ENCODE measurements around the gene C10orf62.
A peak's percentile ranks its signal among the peaks of the same experiment; 100 is the strongest.
"Not testable (repeated sequence)": the region's sequence is repeated elsewhere in the genome, so short reads cannot be mapped to it uniquely, and the experiment has no call there.

C10orf62 gene

DNA sequence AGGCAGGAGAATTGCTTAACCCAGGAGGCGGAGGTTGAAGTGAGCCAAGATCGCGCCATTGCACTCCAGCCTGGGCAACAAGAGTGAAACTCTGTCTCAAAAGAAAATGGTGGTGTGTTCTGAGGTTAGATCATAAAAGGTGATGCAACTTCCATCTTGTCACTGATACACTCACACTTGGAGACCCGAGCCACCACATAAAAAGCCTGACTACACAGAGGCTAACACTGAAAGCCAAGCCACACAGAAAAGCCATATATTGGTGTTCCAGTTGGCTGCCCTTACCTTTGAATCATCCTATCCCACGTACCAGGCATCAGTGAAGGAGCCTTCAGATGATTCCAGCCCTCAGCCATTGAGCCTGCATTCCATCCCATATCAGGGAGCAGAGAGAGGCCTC lies 39.8 kb downstream of the C10orf62 start:
- DNase-seq (ENCODE audit: low spot score): no peak

DNA sequence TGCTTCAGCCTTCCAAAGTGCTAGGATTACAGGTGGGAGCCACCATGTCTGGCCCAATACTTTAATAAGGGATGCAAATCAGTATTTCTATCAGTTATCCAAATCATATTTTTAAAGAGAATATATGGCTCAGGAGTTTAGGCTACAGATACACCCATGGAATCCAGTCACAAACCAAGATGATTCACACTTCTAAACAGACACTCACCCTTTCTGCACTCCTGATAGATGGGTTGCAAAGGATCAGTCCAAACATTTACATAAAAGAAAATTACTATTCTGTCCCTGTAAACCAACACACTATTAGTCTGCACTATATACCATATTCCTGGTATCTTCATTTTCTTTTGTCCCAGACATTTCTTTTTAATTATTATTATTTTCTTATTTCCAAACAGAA lies 41.6 kb downstream of the C10orf62 start:
- DNase-seq (ENCODE audit: low spot score): no peak

DNA sequence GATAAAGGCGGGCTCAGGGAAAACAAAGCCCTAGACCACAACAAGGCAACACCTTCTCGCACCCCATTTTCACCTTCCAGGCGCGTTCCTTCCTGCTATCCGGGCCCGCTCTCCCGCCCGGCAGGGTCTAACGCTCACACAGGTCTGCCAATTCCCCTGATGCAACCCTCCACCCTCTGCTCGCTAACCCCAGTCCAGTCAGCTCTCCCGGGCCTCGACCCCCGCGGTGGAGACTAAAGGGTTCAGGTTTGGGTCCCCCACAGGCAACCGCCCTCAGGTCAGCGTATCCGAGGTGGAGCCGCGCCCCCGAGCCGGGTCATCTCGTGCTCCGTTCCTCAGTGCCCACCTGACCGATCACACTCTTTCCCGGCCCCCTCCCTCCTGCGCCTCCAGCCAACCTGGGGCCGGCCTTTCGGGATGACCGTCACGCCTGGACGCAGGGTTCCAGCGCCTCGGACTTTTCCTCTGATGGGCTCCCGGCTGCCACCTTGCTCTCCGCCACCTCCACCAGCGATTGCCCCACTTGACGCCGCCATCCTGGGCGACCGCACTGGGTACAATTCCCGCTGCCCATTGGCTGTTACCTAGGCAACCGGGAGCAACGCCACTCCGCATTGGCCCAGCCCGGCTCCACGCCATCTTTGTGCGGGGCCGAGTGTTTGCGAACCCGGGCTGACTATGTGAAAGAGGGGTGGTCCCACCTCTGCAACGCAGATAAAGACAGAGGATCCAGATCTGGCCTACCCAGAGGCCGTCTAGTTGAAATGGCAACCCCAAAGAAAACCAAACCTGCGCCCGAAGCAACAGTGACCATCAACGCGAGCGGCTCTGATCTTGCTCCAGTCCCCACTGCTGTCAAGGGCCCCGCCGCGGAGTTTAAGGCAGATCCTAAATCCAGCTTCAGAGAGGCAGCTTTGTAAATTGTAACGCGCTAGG lies 43.7 kb downstream of the C10orf62 start, which contains the start of gene MORN4:
Gene MORN4, minus strand, starts transcription at position 552 of the 936 bp plus-strand sequence. CDS start 13,847 bp downstream, outside the sequence.
- peak; percentile 92 for DNase-seq (ENCODE audit: low spot score)

DNA sequence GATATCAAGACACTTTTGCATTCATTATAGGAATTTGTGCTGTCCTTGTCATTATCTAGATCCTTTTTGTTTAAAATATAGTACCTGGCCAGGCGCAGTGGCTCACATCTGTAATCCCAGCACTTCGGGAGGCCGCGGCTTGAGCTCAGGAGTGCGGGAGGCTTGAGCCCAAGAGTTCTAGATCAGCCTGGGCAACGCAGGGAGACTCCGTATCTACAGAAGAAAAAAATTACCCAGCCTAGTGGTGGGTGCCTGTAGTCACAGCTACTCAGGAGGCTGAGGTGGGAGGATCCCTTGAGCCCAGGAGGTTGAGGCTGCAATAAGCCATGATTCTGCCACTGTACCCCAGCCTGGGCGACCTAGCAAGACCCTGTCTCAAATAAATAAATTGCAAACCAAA lies 44.4 kb downstream of the C10orf62 start:
- peak; percentile 75 for DNase-seq (ENCODE audit: low spot score)

GRCh38 chr10:97635577-97635976 lies 46.1 kb downstream of the C10orf62 start:
- no peak for DNase-seq (ENCODE audit: low spot score)

- DNase-seq (ENCODE audit: low spot score): not testable (repeated sequence)
These were observed 49.6 kb downstream of the C10orf62 start for GRCh38 chr10:97639090-97639489.

DNA sequence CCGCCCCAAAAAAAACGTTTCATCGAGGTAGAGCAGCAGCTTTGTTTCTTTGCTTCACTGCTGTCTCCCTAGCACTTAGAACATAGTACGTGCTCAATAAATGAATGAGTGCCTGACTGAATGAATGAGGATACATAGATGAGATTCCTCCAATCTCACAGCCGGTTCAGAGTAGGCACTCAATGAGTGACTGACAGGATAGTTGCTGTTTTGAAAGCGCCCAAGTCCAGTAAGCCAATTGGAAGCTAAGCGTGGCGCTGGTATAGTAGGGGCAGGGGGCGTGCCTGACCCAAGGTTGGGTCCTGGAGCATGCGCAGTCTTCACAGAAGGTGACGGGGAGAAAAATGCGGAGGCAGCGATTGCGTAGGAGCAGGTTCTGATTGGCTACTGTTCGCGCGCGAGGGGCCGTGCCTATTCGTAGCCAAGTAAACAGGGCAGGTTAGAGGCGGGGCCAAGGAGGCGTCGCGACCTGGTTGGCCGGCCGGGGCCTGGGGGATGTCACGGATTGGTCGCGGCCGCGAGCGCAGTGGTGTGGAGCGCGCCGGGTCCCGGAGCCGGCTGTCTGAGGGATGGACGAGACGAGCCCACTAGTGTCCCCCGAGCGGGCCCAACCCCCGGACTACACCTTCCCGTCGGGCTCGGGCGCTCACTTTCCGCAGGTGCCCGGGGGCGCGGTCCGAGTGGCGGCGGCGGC lies 50.8 kb downstream of the C10orf62 start, which contains the start of gene PI4K2A:
Gene PI4K2A, plus strand, starts transcription at position 498 of the 694 bp plus-strand sequence. Its CDS starts 72 bp downstream, at position 570.
- peak; percentile 99 for DNase-seq (ENCODE audit: low spot score)
